OCI-LY7 (cell line): ENCODE data around the gene SUMF2. TPM values are rescaled to one million over a fixed set of nuclear protein-coding genes. Genes with fewer than 3 reads are reported as not detected.
A peak's percentile ranks its signal among the peaks of the same experiment; 100 is the strongest.

Experiments used
- BruUV-seq: library from RNA; stranded (reverse); fragments of 400-500 nt; replicated peaks from 2 replicates; lab custom pipeline; 2021; lab: Mats Ljungman, UMichigan
- CTCF ChIA-PET: fragments of 300-600 bp; sonication (Branson Sonifier 250); formaldehyde crosslinking; loops from one replicate; lab custom pipeline; 2022; ENCODE audit warnings: antibody characterized with exemption; ENCODE audit not compliant: unreplicated experiment; lab: Charles Lee
- POLR2A ChIA-PET: fragments of 300-600 bp; sonication (Branson Sonifier 250); formaldehyde crosslinking; loops from one replicate; lab custom pipeline; 2022; ENCODE audit warnings: antibody characterized with exemption; lab: Charles Lee
- DNase-seq: peaks from one replicate; pipeline ENCODE4 v3.0.0-alpha.2; 2015; ENCODE audit warnings: low spot score
- H2AFZ ChIP-seq: fragments of 200-600 bp; sonication (generic), shearing (Covaris generic); 2 replicates; pipeline ENCODE4 v1.6.1; 2014; ENCODE audit warnings: mild to moderate bottlenecking, antibody characterized with exemption, low read length, moderate library complexity
- H3K27ac ChIP-seq: fragments of 200-600 bp; sonication (generic); 2 replicates; pipeline ENCODE4 v1.5.1; 2014; ENCODE audit warnings: mixed run types, low read depth, mild to moderate bottlenecking, moderate library complexity, low read length, inconsistent platforms; ENCODE audit not compliant: poor library complexity, severe bottlenecking
- H3K36me3 ChIP-seq: fragments of 200-600 bp; sonication (generic); 2 replicates; pipeline ENCODE4 v1.6.1; 2014; ENCODE audit warnings: mild to moderate bottlenecking, antibody characterized with exemption, low read length, moderate library complexity, mixed read lengths; ENCODE audit not compliant: insufficient read depth
- H3K4me1 ChIP-seq: fragments of 200-600 bp; sonication (generic); 2 replicates; pipeline ENCODE4 v1.5.1; 2014; ENCODE audit warnings: mild to moderate bottlenecking, low read length; ENCODE audit not compliant: insufficient read depth, poor library complexity, severe bottlenecking
- H3K4me2 ChIP-seq: fragments of 200-600 bp; sonication (generic); 2 replicates; pipeline ENCODE4 v1.6.1; 2014; ENCODE audit warnings: mild to moderate bottlenecking, low read length
- H3K4me3 ChIP-seq: fragments of 200-600 bp; sonication (generic); 2 replicates; pipeline ENCODE4 v1.5.1; 2014; ENCODE audit warnings: mild to moderate bottlenecking, low read depth, low read length; ENCODE audit not compliant: poor library complexity, severe bottlenecking
- H3K79me2 ChIP-seq: fragments of 200-600 bp; sonication (generic); 2 replicates; pipeline ENCODE4 v1.6.1; 2016; ENCODE audit warnings: low read depth, mild to moderate bottlenecking, low read length, moderate library complexity, mixed read lengths; ENCODE audit not compliant: insufficient read depth
- H3K9me2 ChIP-seq: fragments of 200-600 bp; sonication (generic); 2 replicates; pipeline ENCODE4 v1.6.1; 2016; ENCODE audit warnings: mild to moderate bottlenecking, low read length, mixed read lengths; ENCODE audit not compliant: insufficient read depth
- H3K9me3 ChIP-seq: fragments of 200-600 bp; sonication (generic); 2 replicates; pipeline ENCODE4 v1.6.1; 2014; ENCODE audit warnings: mild to moderate bottlenecking, mixed run types, low read length, mixed read lengths
- H4K20me1 ChIP-seq: fragments of 200-600 bp; sonication (generic); 2 replicates; pipeline ENCODE4 v1.6.1; 2014; ENCODE audit warnings: mild to moderate bottlenecking, antibody characterized with exemption, low read length, moderate library complexity, mixed read lengths; ENCODE audit not compliant: insufficient read depth
- EZH2phosphoT487 ChIP-seq: fragments of 200-600 bp; sonication (generic); IDR thresholded peaks from 2 replicates; pipeline ENCODE4 v1.6.1; 2018; ENCODE audit warnings: low read depth, borderline replicate concordance, mild to moderate bottlenecking, mixed run types, antibody characterized with exemption, low read length, moderate library complexity, mixed read lengths
- intact Hi-C: fragments of 100-400 bp; cut with micrococcal nuclease; formaldehyde crosslinking; loops from one replicate; pipeline ENCODE4 v1.10.0; 2022; ENCODE audit not compliant: unreplicated experiment
- total RNA-seq, 2 experiments: library from RNA; depleted of rRNA in 1 of 2; stranded (reverse); fragments of >200 nt in 1 of 2; shearing (Covaris generic) in 1 of 2; gene quantifications; 2 replicates each; pipeline ENCODE4 v1.2.3, GENCODE V29; 2014 to 2022
- TF ChIP-seq, protein P1 (sequence below): fragments of 200-600 bp; sonication (generic); conservative IDR thresholded peaks from 2 replicates; pipeline ENCODE4 v1.5.1; 2014; ENCODE audit warnings: mild to moderate bottlenecking, antibody characterized with exemption, low read length, moderate library complexity, mixed read lengths

SUMF2 gene
- total RNA-seq, 2 experiments from 2014 or later, result 60.8 to 107 TPM

DNA sequence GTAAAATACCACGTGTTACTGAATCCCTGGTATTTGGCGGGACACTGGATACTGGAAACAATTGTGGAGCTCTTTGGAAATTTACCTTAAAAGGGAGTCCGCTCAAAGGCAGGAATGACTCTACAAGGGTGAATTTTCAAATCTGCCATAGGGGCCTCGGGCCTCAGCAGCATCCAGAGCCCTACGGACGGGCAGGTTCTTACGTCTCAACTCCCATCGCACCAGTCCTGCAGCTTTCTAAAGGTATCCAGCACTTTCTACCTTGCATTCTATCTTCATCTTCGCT, 13.1 kb upstream of the SUMF2 start:
- Histone ChIP-seq H3K4me3 (peak overlapping the region; percentile 100), H2AFZ (peak overlapping the region; percentile 18; the same call in 1 of the 2 replicates), H3K79me2 (peaks cover 77% of the 10 kb centered on the region), H3K27ac (peak overlapping the region; percentile 66), H3K4me2 (peak overlapping the region; percentile 83), H3K9me2 (no peaks in the 10 kb centered on the region), H3K9me3 (no peaks in the 10 kb centered on the region), H4K20me1 (peaks cover 31% of the 10 kb centered on the region; the same call in 1 of the 2 replicates), H3K4me1 (peaks cover 58% of the 10 kb centered on the region), H3K36me3 (peaks cover 41% of the 10 kb centered on the region)
- BruUV-seq, result TSS peak; percentile 94
- intact Hi-C loops, result loop anchor here (1.0 to 5.0 kb wide), 6 partner anchors 13 to 519 kb away; partner anchors contain the start of genes CHCHD2, NIPSNAP2 and SUMF2
- ChIA-PET POLR2A (interaction anchor here (0.7 to 2.1 kb wide), 15 partner anchors 8 to 550 kb away, joined by 3 to 46 read pairs (median 5); partner anchors contain the start of genes CHCHD2 and SUMF2), CTCF (no interaction called here)
- no peak for DNase-seq
- no peak for TF ChIP-seq EZH2phosphoT487
- TF ChIP-seq, protein P1, sequence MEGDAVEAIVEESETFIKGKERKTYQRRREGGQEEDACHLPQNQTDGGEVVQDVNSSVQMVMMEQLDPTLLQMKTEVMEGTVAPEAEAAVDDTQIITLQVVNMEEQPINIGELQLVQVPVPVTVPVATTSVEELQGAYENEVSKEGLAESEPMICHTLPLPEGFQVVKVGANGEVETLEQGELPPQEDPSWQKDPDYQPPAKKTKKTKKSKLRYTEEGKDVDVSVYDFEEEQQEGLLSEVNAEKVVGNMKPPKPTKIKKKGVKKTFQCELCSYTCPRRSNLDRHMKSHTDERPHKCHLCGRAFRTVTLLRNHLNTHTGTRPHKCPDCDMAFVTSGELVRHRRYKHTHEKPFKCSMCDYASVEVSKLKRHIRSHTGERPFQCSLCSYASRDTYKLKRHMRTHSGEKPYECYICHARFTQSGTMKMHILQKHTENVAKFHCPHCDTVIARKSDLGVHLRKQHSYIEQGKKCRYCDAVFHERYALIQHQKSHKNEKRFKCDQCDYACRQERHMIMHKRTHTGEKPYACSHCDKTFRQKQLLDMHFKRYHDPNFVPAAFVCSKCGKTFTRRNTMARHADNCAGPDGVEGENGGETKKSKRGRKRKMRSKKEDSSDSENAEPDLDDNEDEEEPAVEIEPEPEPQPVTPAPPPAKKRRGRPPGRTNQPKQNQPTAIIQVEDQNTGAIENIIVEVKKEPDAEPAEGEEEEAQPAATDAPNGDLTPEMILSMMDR, result no peak

DNA sequence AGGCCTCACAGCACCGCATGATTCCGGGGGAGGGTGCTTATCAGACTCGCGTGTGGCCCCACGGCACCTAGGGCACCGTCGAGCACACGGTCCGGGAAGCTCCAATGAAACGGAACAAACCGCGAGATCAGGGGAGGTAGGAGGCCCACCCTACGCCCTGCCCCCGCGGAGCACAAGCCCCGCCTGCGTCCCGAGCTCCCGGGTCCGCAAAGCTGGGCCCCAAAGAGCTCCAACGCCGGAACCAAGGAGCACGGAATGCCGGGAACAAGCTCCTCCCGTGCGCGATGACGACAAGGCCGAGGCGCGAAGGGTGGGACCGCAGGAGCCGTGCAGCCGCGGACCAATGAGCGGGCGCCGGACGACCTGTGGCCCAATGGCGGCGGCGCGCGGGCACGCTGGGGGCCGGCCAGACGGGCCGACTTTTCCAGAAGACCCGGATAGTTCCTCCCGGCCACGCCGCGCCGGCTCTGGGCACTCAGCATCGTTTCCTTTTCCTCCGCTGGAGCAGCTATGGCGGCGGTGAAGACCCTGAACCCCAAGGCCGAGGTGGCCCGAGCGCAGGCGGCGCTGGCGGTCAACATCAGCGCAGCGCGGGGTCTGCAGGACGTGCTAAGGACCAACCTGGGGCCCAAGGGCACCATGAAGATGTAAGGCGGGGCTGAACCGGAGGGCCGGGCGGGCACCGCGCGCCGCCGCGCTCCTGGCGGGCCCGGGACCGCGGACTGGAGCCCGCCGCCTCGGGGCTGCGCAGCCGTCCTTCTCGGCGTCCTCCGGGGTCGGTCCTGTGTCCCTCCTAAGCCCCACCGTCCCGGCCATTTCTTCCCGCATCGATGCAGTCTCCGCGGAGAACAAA, 12.5 kb upstream of the SUMF2 start, which contains the start of the genes CCT6A and PSPH:
Gene CCT6A (plus strand): TSS at position 427 of the 853 bp plus-strand sequence. CDS start 84 bp downstream, at position 511.
Gene PSPH (minus strand): TSS at position 106 of the 853 bp plus-strand sequence. CDS start 30,232 bp downstream, outside the sequence.
- Histone ChIP-seq H3K27ac (peak within 1 kb of the TSS; percentile 66), H3K4me3 (peak within 1 kb of the TSS; percentile 100), H3K36me3 (peaks cover 47% of the 10 kb centered on the region), H2AFZ (peak within 1 kb of the TSS; percentile 18; the same call in 1 of the 2 replicates), H3K9me3 (no peaks in the 10 kb centered on the region), H4K20me1 (peaks cover 34% of the 10 kb centered on the region; the same call in 1 of the 2 replicates), H3K79me2 (peaks cover 82% of the 10 kb centered on the region), H3K9me2 (no peaks in the 10 kb centered on the region), H3K4me1 (peaks cover 58% of the 10 kb centered on the region), H3K4me2 (peak within 1 kb of the TSS; percentile 88)
- TF ChIP-seq EZH2phosphoT487, result no peak
- TF ChIP-seq, protein P1, result no peak
- DNase-seq, result peak; percentile 97
- intact Hi-C loops, result loop anchor here (1.0 to 5.0 kb wide), 6 partner anchors 13 to 519 kb away; partner anchors contain the start of genes CHCHD2, NIPSNAP2 and SUMF2
- POLR2A ChIA-PET, result interaction anchor here (0.8 to 2.1 kb wide), 14 partner anchors 8 to 551 kb away, joined by 3 to 46 read pairs (median 5); partner anchors contain the start of genes CHCHD2 and SUMF2
- CTCF ChIA-PET, result interaction anchor here (0.5 kb wide), 1 partner anchor 23 kb away, joined by 3 read pairs; no protein-coding TSS in a partner anchor
- BruUV-seq, result no TSS peak
